HG02981 (cell line): Measurements from ENCODE around the gene IKZF4.

ENCODE experiments used
- ATAC-seq: cut with Tn5 transposase; IDR thresholded peaks from one replicate; pipeline ENCODE4 v1.9.1; 2021; ENCODE audit warnings: mild to moderate bottlenecking, moderate library complexity; ENCODE audit not compliant: unreplicated experiment

Gene IKZF4

DNA sequence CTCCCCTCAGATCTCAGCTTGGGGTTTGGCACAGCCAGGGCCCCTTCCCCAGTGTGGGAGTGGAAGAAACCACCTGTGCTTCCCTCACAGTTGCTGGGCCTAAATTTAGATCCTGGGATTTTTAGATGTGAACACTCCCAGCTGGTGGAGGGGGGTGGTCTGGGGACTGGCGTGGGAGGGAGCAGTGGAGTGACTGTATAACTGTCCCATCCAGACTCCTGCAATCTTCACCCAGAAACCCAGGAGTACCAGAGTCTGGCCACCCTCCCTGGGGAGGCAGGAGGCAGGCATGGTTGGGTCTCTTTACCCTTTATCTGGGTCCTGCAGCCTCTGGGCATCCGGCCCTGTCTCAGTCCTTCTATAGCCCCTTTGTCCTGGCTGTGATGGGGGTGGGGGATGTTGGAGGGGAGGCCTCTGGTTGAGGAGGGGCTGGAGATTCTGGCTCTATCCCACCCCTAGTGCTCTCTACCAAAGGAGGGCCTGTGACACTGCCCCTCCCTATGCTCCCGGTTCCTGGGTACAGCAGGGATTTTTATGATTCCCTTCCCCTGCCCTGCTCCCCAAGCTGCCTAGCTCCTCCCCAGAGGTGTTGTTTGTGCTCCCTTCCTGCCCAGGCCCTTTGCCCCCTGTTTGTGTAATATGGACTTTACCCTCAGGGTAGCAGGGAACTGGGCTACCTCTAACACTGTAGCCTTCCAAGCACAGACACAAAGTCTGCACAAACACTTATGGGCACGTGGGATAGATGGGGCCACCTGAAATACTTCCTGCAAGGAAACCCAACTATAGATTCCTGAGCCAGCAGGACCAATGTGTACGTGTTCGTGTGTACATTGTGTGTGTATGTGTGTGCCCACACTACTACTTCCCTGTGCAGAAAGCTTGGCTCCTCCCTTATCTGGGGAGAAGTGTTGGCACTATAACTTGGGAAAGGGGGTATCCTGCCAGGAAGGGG is 60.8 kb downstream of the IKZF4 start:
- ATAC-seq: no peak

DNA sequence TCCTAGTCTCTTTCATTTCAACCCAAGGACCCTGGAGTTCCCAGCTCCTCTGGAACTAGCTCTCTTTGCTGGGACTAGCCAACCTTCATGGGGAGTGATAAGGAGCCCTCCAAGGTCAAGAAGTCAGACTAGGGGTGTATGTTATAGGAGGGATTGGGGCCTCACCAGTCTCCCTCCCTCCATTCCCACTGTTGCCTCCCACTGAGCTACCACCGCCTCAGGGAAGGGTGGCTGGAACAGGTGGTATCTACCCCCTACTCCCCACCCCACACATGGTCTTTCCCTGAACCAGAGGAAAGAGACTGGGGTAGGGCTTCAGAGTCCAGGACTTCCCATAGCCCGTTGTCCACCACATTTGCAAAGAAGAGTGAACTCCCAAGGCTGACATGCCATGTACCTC is 61.5 kb downstream of the IKZF4 start:
- no peak for ATAC-seq

DNA sequence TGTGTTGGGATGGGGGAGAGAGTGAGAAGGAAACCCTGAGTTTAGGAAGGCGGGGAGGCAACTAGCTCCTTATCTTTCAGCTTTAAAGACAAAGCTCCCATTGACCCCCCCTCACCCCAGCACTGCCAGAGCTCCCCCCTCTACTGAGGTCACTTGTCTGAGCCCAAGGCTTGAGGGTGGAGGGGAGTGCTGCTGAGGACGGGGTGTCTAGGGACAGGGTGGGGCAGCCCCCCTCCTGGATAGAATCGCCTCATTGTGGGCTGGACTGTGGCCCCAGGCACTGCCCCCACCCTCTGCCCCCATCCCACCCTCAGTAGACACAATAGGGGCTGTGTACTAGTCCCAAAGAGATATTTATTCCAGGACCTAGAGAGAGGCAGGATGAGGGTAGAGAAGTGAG is 62.1 kb downstream of the IKZF4 start:
- no peak for ATAC-seq

DNA sequence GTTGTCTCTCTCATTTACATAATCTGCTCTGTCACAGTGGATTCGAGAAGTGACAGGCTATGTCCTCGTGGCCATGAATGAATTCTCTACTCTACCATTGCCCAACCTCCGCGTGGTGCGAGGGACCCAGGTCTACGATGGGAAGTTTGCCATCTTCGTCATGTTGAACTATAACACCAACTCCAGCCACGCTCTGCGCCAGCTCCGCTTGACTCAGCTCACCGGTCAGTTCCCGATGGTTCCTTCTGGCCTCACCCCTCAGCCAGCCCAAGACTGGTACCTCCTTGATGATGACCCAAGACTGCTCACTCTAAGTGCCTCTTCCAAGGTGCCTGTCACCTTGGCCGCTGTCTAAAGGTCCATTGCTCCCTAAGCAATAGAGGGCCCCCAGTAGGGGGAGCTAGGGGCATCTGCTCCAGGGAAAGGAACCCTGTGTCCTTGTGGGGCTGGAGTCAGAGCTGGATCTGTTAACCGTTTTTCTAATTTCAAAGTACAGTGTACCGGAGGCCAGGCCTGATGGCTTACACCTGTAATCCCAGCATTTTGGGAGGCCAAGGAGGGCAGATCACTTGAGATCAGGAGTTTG is 64.2 kb downstream of the IKZF4 start:
- ATAC-seq: no peak

DNA sequence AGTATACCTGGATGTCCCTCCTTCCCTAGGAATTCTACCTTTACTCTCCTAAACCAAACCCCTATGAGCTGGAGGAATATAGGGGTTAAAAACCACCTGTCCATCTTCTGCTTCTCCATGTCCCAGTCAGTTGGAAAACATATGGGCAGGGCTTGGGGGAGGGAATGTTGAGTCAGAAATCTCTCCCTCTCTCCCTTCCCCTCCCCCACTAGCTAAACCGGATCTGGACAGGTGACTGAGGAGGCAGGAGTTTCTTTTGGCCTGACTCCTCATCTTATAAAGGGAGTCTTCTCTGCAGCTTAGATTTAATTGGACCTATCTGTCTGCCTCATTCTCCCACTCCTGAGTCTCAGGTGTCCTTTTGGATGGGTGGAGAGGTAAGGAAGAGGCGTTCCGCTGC is 65.3 kb downstream of the IKZF4 start:
- ATAC-seq: no peak

DNA sequence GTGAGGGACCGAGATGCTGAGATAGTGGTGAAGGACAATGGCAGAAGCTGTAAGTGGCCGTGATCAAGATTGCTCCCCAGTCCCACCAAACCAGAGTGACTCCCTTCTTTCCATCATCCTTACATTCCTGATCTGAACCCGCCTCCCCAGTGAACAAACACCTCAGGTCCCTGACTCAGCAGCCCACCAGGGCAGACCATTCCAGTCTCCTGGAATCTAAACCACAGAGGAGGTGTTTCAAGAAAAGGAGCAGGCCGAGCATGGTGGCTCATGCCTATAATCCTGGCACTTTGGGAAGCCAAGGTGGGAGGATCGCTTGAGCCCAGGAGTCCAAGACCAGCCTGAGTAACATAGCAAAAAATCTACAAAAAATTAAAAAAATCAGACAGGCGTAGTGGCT is 65.8 kb downstream of the IKZF4 start:
- no peak for ATAC-seq

DNA sequence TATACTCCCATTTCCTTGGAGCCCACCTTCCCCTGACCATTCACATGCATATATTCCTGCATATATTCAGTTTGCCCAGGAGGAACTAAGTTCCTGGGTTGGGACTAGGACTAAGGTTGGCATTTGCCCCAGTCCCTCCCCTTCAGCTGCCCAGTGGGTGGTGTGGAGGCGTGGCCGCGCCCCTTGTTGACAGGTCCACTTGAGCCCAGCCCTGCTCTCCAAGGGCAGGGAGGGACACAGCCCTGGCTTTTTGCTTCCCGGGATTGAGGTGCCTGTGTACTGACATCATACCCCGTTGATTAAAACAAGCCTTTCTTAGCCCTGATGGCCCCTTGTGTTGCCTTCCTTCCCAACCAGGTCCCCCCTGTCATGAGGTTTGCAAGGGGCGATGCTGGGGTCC is 66.4 kb downstream of the IKZF4 start:
- no peak for ATAC-seq
